HEK293T (cell line): ENCODE measurements around the gene CREM.

Experiments used
- FOXA1 ChIP-seq: fragments of 450-650 bp; IDR thresholded peaks from 2 replicates; pipeline ENCODE4 v1.6.1; 2016; ENCODE audit warnings: mild to moderate bottlenecking
- FOXK2 ChIP-seq: fragments of 450-650 bp; IDR thresholded peaks from 2 replicates; pipeline ENCODE4 v1.6.1; 2016; ENCODE audit warnings: mild to moderate bottlenecking
- FOXM1 ChIP-seq: fragments of 450-650 bp; IDR thresholded peaks from 2 replicates; pipeline ENCODE4 v1.6.1; 2017; ENCODE audit warnings: mild to moderate bottlenecking, borderline replicate concordance
- L3MBTL2 ChIP-seq: fragments of 450-650 bp; conservative IDR thresholded peaks from 2 replicates; pipeline ENCODE4 v1.6.1; 2016; ENCODE audit warnings: mild to moderate bottlenecking
- NFRKB ChIP-seq: fragments of 450-650 bp; IDR thresholded peaks from 2 replicates; pipeline ENCODE4 v1.6.1; 2016; ENCODE audit warnings: mild to moderate bottlenecking, moderate library complexity
- SP1 ChIP-seq: fragments of 450-650 bp; IDR thresholded peaks from 2 replicates; pipeline ENCODE4 v1.6.1; 2017

- TF ChIP-seq FOXA1 (no peak), NFRKB (no peak), FOXM1 (no peak), SP1 (no peak), L3MBTL2 (no peak), FOXK2 (no peak)
These were observed 2.1 kb upstream of the CREM start for GRCh38 chr10:35124540-35124939.
